Inflammatory macrophage treated with lipopolysaccharide for 1 hour (primary cell): Measurements from ENCODE around the gene PSD.

Experiments
- DNase-seq, 2 donors: peaks; one replicate each; pipeline ENCODE4 v3.0.0-alpha.2; 2020 to 2022

PSD gene

DNA sequence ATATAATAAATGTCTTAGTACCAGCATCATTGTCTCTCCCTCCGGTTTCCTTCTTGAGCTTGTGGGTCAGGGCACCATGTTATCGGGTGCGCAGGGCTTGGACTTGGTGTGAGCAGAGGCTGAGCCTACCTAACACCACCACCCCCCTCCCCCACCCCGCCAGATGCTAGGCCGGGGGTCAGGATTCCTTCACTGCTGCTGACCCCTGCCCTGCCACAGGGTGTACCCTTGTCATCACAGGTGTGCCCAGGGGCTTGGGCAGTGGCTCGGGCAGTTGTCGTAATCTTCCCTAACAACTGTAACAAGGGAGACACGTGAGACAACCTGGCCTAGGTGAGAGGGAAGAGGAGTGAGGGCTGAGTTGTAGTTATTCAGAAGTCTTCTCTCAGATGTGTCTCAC lies 35.7 kb downstream of the PSD start:
- no peak for DNase-seq

DNA sequence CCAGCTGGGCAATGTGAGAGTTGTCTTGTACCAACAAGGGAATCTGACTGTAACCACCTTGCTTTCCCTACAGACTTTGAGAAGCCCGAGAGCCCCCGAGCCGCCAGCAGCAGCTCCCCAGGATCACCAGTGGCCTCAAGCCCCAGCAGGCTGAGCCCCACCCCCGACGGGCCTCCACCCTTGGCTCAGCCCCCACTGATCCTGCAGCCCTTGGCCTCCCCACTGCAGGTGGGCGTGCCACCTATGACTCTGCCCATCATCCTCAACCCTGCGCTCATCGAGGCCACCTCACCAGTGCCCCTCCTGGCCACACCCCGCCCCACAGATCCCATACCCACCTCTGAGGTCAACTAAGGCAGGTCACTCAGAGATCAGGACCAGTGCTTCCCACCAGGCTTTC lies 36.6 kb downstream of the PSD start:
- no peak for DNase-seq

DNA sequence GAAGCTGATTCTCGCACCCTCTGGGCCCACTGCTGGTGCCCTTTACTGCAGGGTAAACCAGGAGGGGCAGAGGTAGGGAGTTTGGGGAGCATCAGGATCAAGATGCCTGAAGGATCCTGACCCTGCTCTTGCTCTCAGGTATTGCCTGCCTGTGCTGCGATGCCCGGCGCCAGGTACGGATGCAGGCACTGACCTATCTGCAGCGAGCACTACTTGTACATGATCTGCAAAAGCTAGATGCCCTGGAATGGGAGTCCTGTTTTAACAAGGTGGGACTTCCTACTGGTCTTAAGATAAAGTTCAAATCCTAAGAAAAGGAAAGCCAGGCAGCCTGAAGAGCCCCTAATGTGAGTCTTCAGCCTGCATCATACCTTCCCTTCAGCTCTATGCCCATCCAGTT lies 39.2 kb downstream of the PSD start:
- no peak for DNase-seq

DNA sequence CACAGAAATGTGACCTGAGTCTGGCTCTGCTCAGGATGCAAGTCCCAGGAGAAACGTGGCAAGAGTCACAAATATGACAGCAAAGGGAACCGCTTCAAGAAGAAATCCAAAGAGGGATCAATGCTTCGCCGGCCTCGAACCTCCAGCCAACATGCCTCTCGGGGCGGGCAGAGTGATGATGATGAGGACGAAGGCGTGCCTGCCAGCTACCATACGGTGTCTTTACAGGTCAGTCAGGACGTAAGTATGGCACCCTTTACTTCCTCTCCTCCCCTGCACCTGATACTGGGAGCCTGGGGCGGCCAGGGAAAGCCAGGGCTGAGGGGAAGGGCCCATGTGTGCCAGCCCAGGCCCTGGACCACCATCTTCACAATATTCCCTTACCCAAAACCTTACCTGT lies 41.7 kb downstream of the PSD start:
- DNase-seq = no peak

DNA sequence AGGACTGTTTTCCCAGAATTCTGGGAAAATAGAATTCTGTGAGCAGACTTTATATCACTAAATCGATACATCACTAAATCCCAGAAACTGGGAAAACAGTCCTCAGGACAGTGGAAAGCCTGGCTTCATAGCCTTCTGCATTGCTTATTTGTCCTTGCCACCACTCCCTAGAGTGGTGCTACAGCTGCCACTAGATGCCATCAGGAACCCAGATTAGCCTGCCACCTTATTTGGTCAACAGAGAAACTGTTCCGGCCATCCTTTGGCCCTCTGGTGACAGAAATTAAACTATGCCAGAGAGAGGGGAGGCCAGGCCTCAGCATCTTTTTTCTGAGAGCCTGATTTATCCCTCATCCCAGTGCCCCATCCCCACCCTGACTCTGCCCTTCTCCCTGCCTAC lies 42.7 kb downstream of the PSD start:
- no peak for DNase-seq

DNA sequence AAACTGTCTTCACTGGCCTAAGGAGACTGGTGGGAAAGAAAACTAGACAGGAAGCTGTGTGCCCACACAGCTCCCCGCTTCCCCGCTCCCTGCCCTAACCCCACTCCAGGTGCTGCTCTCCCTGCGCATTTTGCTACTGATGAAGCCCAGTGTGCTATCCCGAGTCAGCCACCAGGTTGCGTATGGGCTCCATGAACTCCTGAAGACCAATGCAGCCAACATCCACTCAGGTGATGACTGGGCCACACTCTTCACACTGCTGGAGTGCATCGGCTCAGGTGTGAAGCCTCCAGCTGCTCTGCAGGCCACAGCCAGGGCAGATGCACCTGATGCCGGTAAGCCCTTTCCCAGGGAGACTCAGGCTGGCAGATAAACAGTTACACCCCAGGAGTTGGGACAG lies 43.3 kb downstream of the PSD start:
- DNase-seq = no peak

DNA sequence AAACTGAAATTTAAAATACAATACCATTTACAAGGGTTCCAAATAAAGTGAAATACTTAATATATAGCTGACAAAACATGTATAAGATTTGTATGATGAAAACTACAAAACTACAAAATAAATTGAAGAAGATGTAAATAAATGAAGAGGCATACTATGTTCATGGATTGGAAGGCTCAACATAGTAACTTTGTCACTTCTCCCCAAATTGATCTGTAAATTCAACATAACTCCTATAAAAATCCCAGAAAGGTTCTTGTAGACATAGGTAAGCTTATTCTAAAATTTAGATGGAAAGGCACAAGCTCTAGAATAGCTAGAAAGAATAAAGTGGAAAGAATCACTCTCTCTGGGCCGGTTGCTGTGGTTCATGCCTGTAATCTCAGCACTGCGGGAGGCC lies 47.3 kb downstream of the PSD start:
- DNase-seq = no peak

DNA sequence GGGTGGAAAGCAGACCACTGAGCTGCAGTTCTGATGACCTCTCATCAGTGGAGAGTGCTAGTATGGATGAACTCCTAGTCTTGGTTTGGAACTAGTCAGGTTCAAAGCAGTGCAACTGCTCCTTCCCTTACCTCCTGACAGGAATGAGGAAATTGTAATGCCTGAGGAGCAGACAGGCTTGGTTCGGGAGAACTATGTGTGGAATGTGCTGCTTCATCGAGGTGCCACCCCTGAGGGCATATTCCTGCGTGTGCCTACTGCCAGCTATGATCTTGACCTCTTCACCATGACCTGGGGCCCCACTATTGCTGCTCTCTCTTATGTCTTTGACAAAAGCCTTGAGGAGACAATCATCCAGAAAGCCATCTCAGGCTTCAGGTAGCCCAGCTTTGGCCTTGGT lies 50.5 kb downstream of the PSD start:
- DNase-seq = no peak

DNA sequence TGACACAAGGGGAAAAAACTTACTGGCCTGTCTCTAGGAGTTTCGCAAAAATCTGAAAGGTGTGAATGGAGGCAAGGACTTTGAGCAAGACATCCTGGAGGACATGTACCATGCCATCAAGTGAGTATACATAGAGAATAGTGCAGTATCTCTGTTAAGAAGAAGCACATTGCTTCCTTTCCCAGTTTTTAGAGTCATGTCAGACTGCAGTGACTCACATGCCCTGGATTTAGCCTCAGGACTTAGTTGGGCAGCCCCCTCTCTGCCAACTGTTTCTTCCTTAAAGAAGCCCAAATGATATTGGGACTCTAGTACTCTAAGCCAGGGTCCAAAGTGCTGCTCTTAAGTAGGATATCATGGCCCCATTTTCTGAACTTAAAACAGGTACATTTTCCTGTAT lies 51.1 kb downstream of the PSD start:
- no peak for DNase-seq

DNA sequence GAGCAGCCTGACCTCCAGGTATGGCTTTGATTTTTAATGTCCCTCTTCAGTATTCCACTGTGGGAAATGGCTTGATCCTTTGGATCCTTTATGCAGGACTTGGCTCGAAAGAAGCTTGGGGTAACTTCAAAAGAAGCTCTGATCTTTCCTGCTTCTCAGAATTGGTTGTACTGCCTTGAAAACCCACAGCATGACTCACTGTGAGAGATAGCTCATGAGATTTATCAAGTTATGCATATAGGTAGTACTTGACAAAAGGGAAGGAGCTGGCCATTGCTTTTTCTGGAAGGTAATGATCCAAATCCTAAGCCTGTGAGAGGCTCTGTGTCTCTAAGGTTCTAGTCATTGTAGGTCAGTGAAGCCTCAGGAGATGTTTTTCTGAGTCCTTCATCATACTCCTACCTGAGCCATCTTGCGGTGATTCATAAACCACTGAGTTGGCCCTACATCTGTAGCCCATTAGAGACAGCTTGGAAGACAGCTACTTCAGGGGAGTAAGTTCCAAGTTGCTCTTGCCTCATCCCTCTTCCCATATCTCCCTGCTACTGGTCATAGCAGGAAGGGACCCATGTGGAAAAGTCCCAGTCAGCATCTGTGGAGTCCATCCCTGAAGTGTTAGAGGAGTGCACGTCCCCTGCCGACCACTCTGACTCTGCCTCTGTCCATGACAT lies 59.7 kb downstream of the PSD start:
- no peak for DNase-seq

DNA sequence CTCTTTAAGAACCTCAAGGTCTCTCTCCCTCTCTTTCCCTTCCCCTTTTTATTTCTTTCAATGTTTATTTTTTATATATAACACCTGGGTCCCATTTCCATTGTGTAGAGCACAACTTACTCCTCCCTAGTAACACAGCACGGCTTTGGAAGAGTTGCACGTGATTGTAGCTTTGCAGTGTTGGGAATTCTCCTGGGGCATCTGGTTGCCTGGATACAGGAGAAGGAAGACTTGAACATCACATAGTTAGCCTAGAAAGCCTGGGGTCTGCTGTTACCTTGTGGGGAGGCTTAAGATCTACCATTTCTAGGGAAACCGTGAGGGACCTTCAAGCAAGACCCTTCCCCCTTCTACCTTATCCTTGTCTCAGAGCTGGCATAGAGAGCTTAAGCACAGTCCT lies 64.1 kb downstream of the PSD start:
- DNase-seq = no peak
